Measurements from ENCODE around the gene PAX5.

DNA sequence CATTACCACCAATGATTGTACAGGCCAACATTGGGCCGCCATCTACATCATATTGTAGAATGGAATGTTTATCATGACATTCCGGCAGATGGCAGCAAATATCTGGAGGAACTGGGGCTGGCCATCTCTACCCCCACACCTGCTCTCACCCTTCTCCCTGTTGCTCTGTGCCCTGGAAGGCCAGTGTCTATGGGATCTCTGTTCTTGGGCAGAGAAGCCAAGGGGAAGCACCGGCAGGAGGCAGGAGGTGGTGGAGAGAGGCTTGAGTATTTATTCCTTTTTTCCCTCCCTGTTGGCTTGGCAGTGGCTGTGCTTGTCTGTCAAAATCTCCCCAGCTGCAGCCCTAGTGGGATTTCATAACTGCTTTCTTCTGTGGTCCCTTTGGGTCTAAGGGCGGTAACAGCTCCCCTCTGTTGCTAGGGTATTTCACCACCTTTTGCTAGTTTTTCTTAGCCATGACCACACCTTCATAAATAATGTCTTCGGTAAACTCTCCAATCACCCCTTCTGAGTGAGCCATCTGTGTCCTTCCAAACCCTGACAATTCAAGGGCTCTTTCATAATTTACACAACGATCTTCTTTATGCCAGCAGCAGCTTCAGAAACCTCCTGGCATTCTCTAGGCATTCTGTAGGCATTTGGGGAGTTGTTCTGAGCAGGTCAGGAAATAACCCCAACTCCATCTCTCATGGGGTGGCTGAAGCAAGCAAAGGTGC is 235.6 kb downstream of the PAX5 start:
- TF ChIP-seq, protein P1, sequence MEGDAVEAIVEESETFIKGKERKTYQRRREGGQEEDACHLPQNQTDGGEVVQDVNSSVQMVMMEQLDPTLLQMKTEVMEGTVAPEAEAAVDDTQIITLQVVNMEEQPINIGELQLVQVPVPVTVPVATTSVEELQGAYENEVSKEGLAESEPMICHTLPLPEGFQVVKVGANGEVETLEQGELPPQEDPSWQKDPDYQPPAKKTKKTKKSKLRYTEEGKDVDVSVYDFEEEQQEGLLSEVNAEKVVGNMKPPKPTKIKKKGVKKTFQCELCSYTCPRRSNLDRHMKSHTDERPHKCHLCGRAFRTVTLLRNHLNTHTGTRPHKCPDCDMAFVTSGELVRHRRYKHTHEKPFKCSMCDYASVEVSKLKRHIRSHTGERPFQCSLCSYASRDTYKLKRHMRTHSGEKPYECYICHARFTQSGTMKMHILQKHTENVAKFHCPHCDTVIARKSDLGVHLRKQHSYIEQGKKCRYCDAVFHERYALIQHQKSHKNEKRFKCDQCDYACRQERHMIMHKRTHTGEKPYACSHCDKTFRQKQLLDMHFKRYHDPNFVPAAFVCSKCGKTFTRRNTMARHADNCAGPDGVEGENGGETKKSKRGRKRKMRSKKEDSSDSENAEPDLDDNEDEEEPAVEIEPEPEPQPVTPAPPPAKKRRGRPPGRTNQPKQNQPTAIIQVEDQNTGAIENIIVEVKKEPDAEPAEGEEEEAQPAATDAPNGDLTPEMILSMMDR (conservative IDR thresholded peaks at IDR 0.05): peak; percentile 63
- TF ChIP-seq ZFX (IDR thresholded peaks at IDR 0.05): no peak
